HG02642 (cell line): ENCODE data around the gene PAK5.
A peak's percentile ranks its signal among the peaks of the same experiment; 100 is the strongest.

Experiments
- ATAC-seq: cut with Tn5 transposase; IDR thresholded peaks from one replicate; pipeline ENCODE4 v1.9.1; 2021; ENCODE audit warnings: mild to moderate bottlenecking; ENCODE audit not compliant: unreplicated experiment, poor library complexity

The PAK5 gene

GRCh38 chr20:9550283-9550682, 288.6 kb downstream of the PAK5 start:
- no peak for ATAC-seq

DNA sequence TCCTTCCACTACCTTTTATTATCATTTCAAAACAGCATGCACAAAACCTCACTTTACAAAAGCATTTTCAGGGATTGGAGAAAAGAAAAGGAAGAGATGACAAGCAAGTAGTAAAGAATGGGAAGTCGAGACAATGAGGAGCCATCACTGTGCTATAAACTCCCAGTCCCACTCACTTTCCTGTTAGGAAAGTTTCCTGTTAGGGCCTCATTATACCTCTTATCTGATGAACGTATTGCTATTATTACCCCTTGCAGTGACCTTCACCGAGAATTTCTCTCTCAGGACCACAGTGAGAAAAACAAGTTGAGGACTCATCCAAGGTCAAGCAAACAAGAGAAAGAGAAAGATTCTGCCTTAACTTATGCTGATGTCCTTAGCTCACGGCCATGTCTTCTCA, 295.7 kb downstream of the PAK5 start:
- ATAC-seq = no peak

DNA sequence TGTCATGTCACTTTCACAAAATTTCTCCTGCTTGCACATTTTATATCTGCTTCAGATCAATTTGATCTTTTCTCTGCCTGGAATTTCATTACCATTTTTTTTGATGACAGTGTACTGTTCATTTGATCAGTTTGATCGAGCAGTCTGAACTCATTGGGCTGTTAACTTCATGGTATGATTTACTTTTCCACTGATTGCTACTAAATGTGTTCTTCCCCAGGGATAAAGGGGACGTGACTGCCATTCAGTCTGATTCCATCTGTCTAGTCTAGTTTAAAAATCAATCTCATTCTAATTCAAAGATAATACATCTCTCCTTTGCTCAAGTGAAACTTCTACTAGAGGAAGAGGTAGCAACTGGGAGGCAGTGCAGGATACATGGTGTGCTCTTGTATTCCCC, 303.4 kb downstream of the PAK5 start:
- no peak for ATAC-seq

- ATAC-seq = no peak
Measured at GRCh38 chr20:9534025-9534424, 304.9 kb downstream of the PAK5 start.

- no peak for ATAC-seq
Measured at GRCh38 chr20:9532069-9532838, 306.6 kb downstream of the PAK5 start.

DNA sequence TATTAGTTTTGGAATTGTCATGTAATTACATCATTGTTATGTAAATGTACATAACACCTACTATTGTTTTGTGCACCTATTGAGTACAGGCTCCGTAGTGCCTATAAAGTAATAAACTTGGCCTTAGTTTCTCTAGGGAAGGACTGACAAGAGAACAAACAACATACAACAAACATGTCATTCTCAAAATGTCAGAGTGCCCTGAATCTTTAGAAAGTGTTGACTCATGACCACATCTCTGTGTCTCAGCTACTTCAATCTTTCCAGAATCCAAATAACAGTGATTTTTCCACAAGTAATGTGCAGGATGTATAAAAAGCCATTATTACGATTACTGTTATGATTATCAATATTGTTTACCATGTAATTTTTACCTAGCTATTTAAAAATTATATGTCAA, 307.3 kb downstream of the PAK5 start:
- no peak for ATAC-seq

GRCh38 chr20:9523636-9524035, 315.2 kb downstream of the PAK5 start:
- no peak for ATAC-seq

DNA sequence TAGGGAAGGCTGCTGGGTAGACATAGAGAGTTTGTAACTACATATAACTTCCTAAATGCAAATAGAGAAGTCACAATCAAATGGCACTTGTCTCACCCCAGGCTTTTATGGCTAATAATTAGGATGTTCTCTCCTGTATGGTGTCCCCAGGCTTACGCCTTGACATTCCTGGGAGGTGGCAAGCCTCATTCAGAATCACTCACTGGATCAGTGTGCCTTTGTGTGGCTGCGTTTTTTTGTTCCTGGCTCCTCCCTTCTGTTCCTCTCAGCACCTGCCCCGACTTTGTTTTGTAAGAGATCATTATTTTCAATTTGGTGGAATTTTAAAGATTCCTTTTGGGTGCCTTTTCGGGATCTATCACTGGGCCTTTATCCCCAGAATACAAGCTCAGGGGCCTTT, 318.8 kb downstream of the PAK5 start:
- no peak for ATAC-seq

DNA sequence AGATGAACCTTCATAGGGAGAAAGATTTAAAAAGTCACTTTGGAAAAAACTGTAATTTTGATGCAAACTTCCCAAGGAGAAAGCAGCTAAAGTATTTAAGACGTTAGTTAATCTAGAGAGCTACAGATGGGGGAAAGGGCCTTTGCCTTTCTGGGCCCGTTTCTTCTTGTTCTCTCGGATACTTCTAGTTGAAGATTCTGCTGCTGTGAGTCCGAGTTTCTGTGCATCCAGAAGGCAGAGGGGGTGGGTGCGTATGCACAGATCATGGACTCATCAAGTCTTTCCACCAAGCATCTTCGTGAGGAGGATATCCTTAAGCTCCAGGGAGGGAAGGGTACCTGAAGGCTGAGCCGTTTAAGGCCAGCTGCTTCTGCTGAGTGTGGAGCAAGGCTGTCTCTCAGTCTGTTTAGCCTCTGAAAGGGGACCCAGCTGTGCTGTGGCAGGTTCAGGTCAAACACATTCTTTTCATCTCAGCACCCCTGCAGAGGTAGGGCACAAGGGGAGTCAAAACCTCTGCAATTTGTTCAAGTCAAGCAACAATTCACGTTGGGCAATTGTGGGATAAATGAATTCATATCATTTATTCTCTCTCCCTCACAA, 320.2 kb downstream of the PAK5 start:
- no peak for ATAC-seq

DNA sequence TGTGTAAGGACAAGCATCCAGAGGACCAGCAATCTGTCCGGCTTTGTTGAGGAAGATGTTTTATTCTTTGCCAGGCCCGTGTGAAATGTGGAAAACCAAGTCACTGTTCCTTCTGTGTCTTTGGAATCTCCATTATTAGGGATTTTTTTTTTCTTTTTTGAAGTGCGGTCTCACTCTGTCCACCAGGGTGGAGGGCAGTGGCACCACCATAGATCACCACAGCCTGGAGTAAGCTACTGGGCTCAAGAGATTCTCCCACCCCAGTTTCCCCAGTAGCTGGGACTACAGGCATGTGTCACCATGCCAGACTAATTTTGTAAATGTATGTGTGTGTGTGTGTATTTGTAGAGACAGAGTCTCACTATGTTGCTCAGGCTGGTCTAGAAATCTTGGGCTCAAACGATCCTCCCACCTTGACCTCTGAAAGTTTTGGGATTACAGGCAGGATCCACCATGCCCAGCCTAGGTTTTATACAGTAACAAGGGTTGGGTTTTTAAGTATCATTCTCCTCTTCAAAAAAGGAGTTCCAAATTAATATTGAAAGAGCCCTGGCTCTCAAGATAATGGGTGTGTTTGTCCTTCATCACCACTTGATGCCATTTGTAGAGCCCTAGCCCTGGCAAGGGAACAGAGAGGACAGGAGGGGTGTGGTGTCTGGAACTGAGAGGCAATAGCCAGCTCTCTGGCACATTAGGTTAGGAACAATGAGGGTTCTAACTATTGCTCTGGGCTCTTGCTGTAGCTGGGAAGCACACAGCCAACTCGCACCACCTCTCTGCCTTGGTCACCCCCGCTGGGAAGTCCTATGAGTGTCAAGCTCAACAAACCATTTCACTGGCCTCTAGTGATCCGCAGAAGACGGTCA, 321.3 kb downstream of the PAK5 start:
- no peak for ATAC-seq

- ATAC-seq = peak; percentile 46
Measured at GRCh38 chr20:9516234-9516871, 322.5 kb downstream of the PAK5 start.

DNA sequence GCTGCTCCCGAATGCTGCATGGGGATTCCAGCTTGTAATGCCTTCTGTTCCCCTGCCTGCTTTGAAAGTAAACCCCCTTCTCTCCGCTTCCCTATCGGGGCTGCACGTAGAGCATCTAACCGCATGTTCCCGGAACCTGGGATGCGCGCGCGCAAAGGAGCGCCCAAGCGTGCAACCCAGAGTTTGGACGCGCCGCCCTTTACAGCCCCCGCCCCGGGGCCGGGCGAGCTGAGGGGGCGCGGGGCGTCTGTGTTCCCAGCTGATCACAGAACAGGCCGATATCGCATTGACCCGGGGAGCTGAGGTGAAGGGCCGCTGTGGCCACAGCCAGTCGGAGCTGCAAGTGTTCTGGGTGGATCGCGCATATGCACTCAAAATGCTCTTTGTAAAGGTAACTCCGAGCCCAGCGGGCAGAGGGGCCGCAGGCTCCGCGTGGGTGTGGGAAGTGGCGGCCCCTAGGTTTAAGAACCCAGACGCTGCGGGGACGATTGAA, 323.1 kb downstream of the PAK5 start:
- peak; percentile 26 for ATAC-seq

DNA sequence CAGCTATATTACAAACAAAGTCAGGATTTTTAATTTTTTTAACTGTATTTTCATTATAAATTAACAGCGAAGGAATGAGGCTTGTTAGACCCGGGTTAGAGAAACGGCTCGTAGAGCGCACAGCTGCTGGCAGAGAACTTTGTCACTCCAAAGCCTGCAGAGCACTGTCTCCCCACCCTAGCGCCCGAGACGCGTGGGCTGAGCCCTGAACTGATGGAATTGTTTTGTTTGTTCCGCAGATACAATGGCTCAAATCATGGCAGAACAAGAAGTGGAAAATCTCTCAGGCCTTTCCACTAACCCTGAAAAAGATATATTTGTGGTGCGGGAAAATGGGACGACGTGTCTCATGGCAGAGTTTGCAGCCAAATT, 323.7 kb downstream of the PAK5 start:
- ATAC-seq = no peak

GRCh38 chr20:9514461-9515213, 324.2 kb downstream of the PAK5 start, which contains the start of gene LAMP5:
TSS of gene LAMP5 (plus strand) at chr20:9514590. CDS start at chr20:9514853, 263 bp downstream.
- no peak for ATAC-seq

- ATAC-seq = no peak
Measured at GRCh38 chr20:9514072-9514460, 324.8 kb downstream of the PAK5 start.

- ATAC-seq = peak; percentile 56
Measured at GRCh38 chr20:9510911-9511310, 328.0 kb downstream of the PAK5 start.

GRCh38 chr20:9509246-9509645, 329.6 kb downstream of the PAK5 start:
- ATAC-seq = no peak

GRCh38 chr20:9508696-9509178, 330.1 kb downstream of the PAK5 start:
- no peak for ATAC-seq

DNA sequence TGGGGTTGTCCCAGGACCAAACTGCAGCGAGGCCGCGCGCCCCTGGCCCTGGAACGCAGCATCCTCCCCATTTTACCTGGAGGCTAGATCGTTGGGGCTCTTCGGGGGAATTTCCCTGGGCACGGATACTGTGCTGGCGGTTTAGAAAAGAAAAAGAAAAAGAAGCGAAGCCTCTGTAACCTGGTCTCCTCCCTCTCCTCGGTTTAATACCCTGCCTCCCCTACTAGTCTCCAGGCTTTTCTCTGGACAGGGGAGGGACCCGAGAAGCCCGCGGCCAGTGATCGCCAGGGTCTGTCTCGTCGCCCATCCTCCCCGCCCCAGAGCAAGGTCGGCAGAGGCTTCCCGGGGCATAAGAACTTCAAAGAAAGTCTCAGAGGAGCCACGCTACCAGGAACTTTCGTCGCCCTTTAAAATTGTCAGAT, 330.6 kb downstream of the PAK5 start:
- no peak for ATAC-seq
